ENCODE results near the gene ACTA1.

DNA sequence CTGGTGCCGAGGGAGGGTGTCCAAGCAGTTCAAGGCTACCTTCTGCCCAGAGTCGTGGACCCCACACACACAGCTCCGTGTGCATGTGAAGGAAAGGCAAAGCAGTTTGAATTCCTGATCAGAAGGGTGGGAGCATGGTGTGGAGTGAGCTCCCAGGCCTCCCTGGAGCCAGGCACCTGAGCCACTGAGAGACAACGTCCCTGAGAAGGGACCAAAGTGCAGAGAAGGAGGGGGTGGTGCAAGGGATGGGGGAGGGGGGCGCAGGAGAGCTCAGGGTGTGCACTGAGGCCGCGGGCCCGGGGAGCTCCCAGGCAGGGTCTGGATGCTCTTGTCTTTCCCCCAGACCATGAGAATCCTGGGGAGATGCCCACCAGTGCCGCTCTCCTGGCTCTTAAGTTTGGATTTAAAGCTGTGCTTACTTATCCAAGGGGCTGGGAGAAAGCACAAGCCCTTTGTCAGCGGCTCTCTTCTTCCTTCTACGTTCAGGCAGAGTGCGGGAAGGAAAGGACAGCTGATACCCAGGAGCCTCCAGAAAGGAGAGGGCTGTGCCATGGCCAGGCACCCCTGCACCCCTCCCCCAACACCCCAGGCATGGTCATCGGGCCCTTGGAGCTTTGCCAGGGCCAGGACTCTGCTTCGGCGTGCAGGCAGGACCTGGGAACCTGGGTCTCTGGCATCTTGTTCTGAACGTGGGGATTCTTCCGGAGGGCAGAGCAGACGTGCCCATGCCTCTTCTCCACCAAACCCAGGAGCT is 24.1 kb downstream of the ACTA1 start:
- TF ChIP-seq JUND (IDR thresholded peaks at IDR 0.05): no peak
- TF ChIP-seq, protein P1, sequence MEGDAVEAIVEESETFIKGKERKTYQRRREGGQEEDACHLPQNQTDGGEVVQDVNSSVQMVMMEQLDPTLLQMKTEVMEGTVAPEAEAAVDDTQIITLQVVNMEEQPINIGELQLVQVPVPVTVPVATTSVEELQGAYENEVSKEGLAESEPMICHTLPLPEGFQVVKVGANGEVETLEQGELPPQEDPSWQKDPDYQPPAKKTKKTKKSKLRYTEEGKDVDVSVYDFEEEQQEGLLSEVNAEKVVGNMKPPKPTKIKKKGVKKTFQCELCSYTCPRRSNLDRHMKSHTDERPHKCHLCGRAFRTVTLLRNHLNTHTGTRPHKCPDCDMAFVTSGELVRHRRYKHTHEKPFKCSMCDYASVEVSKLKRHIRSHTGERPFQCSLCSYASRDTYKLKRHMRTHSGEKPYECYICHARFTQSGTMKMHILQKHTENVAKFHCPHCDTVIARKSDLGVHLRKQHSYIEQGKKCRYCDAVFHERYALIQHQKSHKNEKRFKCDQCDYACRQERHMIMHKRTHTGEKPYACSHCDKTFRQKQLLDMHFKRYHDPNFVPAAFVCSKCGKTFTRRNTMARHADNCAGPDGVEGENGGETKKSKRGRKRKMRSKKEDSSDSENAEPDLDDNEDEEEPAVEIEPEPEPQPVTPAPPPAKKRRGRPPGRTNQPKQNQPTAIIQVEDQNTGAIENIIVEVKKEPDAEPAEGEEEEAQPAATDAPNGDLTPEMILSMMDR (IDR thresholded peaks at IDR 0.05 in 2 of 3, conservative IDR thresholded peaks at IDR 0.05 in 1 of 3; ENCODE audit: borderline replicate concordance in 1 of 3, insufficient read depth in 1 of 3, low read depth in 2 of 3, low read length in 2 of 3): no peak
- no peak for TF ChIP-seq EZH2 (IDR thresholded peaks at IDR 0.05)
- TF ChIP-seq POLR2A (IDR thresholded peaks at IDR 0.05; ENCODE audit: borderline replicate concordance, extremely low read depth, insufficient read depth, insufficient read length): no peak
- TF ChIP-seq SP1 (IDR thresholded peaks at IDR 0.05; ENCODE audit: low read depth): no peak
- TF ChIP-seq ZNF274 (IDR thresholded peaks at IDR 0.05; ENCODE audit: low read depth, low read length): no peak
- no peak for TF ChIP-seq SRF (IDR thresholded peaks at IDR 0.05; ENCODE audit: low read depth)
- no peak for TF ChIP-seq TCF7L2 (IDR thresholded peaks at IDR 0.05; ENCODE audit: borderline replicate concordance, extremely low read depth, insufficient read depth, insufficient read length)
- TF ChIP-seq, protein P2, sequence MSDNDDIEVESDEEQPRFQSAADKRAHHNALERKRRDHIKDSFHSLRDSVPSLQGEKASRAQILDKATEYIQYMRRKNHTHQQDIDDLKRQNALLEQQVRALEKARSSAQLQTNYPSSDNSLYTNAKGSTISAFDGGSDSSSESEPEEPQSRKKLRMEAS (IDR thresholded peaks at IDR 0.05): no peak
- no peak for TF ChIP-seq EGR1 (IDR thresholded peaks at IDR 0.05; ENCODE audit: low read depth)
- TF ChIP-seq POLR2AphosphoS5 (IDR thresholded peaks at IDR 0.05; ENCODE audit: low read depth, low read length): no peak
- no peak for TF ChIP-seq ATF3 (IDR thresholded peaks at IDR 0.05)

Data from HCT116 (cell line).